Measurements from ENCODE around the gene CCK.
"Not testable (repeated sequence)": the region's sequence is repeated elsewhere in the genome, so short reads cannot be mapped to it uniquely, and the experiment has no call there.

CCK gene, protein sequence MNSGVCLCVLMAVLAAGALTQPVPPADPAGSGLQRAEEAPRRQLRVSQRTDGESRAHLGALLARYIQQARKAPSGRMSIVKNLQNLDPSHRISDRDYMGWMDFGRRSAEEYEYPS

GRCh38 chr3:42266085-42266484 lies at the start of gene CCK:
TSS of gene CCK (minus strand) at chr3:42266185. CDS start at chr3:42263630, 2,555 bp downstream.
- no peak for DNase-seq (ENCODE audit: low spot score)

DNA sequence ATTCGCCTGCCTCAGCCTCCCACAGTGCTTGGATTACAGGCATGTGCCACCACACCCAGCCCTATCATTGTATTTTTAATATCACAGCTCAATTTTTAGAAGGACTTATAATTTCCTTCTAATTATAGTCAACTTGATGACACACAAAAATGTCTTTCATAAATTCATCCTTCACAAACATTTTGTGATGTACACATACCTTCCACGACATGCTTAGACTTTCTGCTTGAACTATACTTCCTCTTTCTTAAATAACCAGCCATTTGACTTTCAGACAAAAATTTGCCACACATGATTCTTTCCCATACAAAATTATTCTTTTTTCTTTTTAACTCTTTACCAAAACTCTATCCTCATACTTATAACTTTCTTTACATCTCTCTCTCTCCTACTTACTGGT lies 48.4 kb upstream of the CCK start:
- DNase-seq (ENCODE audit: low spot score): no peak

GRCh38 chr3:42308651-42309050 lies 42.7 kb upstream of the CCK start:
- DNase-seq (ENCODE audit: low spot score): no peak

- no peak for DNase-seq (ENCODE audit: low spot score)
Measured at GRCh38 chr3:42306499-42306898, 40.5 kb upstream of the CCK start.

- no peak for DNase-seq (ENCODE audit: low spot score)
Measured at GRCh38 chr3:42302924-42303634, 37.1 kb upstream of the CCK start.

DNA sequence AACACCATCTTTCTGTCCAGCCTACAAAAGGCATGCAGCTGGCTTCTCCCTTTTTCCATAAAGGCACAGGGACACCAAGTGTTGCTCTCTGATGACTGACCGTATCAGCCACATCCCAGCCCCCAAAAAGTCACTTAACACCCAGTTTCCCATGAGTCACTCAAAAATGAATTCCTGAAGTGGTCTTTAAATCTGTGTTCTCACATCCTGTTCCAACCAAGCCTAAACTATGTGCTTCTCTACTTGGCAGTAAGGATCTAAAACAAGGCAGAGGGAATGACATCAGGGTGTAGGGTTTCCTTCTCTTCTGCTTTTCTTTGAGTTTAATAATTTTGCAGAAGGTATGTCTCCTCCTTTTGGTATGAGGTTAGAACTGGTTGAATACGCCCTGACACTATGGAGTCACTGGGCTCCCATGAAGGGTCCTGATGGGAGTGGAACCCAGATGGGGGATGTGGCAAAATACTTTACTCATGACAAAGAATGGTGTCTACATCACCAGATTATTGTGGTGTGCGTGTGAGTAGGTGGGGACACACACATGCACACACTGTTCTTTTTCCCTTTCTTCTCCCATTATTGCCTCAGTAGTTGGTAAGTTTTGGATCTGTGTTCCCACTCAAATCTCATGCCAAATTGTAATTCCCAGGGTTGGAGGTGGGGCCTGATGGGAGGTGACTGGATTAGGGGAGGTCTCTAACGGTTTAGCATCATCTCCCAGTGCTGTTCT lies 35.6 kb upstream of the CCK start:
- no peak for DNase-seq (ENCODE audit: low spot score)

DNA sequence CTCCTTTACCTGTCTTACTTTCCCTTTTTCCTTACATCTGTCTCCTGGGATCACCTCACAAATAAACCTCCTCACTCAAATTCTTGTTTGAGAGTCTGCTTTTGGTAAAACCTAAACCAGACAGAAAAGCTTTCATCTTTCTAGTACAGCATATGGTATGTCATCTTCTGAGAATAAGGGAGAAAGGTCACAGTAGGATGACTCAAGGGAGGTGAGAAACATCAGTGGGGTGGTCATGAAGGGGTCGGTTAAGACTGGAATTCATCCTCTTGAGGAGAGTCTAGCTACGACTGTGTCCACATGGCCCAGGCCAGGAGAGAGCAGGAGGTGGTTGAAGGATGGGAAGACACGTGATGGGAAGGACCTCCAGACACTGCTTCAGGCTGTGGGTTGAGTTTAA lies 34.8 kb upstream of the CCK start:
- DNase-seq (ENCODE audit: low spot score): no peak

GRCh38 chr3:42300013-42300412 lies 34.0 kb upstream of the CCK start:
- peak; percentile 6 for DNase-seq (ENCODE audit: low spot score)

- DNase-seq (ENCODE audit: low spot score): no peak
Measured at GRCh38 chr3:42298259-42298658, 32.3 kb upstream of the CCK start.

GRCh38 chr3:42292009-42292408 lies 26.0 kb upstream of the CCK start:
- DNase-seq (ENCODE audit: low spot score): no peak

DNA sequence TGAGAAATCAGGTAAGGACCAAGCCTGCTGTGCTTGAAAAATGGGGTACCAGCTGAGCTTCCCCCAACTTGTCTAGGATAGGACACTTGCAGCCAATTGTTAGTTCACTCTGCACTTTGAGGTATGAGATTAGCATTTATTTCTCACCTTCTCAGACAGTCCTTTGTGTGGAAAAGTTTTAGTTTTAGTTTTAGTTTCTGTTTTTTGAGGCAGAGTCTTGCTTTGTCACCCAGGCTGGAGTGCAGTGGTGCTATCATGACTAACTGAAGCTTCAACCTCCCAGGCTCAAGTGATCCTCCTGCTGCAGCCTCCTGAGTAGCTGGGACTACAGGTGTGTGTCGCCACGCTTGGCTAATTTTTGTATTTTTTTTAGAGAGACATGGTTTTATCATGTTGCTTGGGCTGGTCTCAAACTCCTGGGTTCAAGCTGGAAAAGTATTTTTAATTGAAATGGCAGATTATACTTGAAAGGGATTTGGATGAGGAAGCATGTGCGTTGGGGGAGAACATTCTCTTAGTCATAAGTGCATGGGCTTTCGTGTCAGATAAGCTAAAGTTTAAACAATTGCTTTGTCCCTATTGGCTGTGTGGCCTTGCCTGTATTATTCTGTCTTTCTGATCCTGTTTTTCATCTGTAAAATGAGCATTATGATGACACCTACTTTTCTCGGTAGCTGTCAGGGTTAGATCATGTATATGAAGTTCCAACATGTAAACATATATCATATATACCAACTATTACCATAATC lies 25.2 kb upstream of the CCK start:
- DNase-seq (ENCODE audit: low spot score): peak; percentile 1

DNA sequence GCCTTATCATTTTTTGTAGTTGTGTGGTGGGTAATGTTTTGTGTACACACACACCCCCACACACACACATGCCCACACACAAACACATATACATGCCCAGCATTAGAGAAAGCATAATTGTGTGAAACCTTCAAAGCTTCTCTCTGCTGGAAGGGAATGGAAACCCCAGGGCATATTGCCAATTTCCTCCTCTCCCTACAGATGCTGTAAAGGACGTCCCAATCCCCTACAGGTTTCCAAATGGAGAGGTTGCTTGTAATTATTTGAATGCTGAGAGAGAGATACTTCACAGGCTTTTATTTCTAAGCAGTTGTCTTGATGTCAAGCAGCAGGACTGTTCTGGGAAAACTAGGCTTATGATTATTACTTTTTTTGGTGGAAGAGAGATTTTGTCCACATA lies 23.0 kb upstream of the CCK start:
- DNase-seq (ENCODE audit: low spot score): no peak

- no peak for DNase-seq (ENCODE audit: low spot score)
Measured at GRCh38 chr3:42288385-42288784, 22.4 kb upstream of the CCK start.

GRCh38 chr3:42287423-42287822 lies 21.4 kb upstream of the CCK start:
- DNase-seq (ENCODE audit: low spot score): not testable (repeated sequence)

DNA sequence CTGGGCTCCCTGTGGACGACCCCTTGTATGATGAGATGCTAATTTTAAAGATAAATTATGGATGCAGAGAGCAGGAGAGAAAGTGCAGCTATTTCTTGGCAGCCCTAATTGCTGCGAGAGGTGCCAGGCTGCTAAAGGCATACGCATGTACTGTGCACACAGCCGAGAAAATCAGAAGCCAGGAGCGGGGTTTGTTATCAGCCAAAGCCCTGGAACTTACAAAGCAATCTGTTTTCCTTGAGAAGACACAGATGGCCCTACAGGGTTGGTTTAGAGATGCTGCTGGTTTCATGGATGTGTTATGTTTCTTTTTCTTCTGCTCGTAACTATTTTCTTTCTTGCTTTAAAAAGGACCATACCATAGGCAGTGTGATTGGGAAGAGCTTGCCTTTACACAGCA lies 11.7 kb upstream of the CCK start:
- DNase-seq (ENCODE audit: low spot score): no peak

GRCh38 chr3:42276141-42277132 lies 10.5 kb upstream of the CCK start:
- DNase-seq (ENCODE audit: low spot score): no peak

DNA sequence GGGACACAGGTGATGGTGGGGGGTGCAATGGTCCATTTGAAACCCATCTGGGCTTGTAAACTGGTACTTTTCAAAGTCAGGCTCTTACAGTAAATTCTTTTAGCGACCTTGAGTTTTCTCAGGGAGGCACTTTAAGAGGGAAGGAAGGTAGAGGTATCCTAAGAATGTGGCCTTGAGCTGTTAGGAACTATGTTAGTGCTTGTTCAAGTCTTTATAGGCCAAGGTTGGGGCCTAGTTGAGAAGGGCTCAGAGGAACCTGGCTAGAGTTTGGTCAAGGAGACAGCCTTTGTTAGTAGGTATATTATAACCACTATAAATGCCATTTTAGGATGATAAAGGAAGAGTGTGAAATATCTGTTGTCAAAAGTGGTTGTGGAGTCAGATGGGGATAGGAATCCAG lies 9.2 kb upstream of the CCK start:
- DNase-seq (ENCODE audit: low spot score): no peak

DNA sequence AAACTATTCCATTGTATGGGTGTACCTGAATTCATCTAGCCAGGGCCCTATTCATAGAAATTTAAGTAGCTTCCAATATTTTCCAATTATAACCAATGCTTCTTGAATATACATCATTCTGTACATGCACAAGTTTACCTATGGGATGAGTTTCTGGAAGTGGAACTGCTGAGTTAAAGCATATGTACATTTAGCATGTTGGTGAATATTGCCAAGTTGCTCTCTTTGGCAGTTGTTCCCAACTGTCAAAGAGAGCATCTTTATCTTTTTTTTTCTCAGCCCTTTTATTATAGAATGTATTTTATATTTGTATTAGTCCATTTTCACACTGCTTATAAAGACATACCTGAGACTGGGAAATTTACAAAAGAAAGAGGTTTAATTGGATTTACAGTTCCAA lies 8.3 kb upstream of the CCK start:
- DNase-seq (ENCODE audit: low spot score): no peak

- DNase-seq (ENCODE audit: low spot score): no peak
Measured at GRCh38 chr3:42273361-42273760, 7.4 kb upstream of the CCK start.

GRCh38 chr3:42271786-42272185 lies 5.8 kb upstream of the CCK start:
- DNase-seq (ENCODE audit: low spot score): no peak

DNA sequence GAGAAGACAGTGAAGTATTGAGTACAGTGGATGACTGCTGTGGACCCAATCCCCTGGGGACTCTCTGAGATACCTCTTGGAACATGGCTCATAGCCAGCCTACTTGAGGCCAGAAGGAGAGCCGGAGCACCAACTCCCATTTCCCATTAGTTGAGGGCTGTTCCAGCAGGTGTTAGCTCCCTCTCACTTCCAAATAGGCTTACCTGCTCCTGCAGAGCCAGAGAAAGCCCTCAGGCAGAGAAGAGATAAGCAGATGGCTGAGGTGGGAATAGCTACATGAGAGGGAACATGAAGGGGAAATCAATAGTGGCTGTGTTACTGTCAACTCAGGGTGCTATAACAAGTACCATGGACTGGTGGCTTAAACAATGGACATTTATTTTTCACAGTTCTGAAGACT lies 4.6 kb upstream of the CCK start:
- no peak for DNase-seq (ENCODE audit: low spot score)

- no peak for DNase-seq (ENCODE audit: low spot score)
Measured at GRCh38 chr3:42269647-42270046, 3.7 kb upstream of the CCK start.

Data from activated CD4-positive, alpha-beta T cell treated with anti-CD3 and anti-CD28 coated beads, Interleukin-2, Interleukin-4, amounts not matched to agents 100 ng/mL and 50 ng/mL, durations not matched to agents 16 hours and 8 hours (primary cell).